HG02852 (cell line): ENCODE data around the gene ZNF280A.

Source experiments
- ATAC-seq: cut with Tn5 transposase; IDR thresholded peaks from one replicate; pipeline ENCODE4 v1.9.1; 2021; ENCODE audit warnings: mild to moderate bottlenecking, moderate library complexity; ENCODE audit not compliant: unreplicated experiment

The ZNF280A gene

GRCh38 chr22:22520020-22520656 lies at the start of gene ZNF280A:
ZNF280A (minus strand) TSS chr22:22520270; CDS start chr22:22515630, 4,640 bp downstream.
- ATAC-seq = no peak

DNA sequence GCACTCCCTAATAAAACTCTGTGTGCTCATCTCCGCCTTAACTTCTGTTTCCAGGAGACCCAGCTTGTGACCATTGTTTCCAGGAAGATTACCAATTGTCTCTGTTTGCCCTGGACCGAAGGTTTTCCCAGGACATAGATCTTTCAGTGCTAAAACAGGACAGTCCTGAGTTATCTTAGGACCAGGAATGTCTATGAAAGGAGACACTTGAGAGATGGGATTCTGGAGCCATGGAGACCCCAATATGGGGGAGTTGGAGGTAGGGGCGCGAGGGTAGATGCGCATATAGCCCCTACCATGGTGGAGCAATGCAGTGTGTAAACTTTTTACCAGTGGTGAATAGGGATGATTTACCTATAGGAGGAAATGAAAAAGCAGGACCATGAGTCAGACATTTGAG lies 49.1 kb upstream of the ZNF280A start:
- ATAC-seq = no peak

DNA sequence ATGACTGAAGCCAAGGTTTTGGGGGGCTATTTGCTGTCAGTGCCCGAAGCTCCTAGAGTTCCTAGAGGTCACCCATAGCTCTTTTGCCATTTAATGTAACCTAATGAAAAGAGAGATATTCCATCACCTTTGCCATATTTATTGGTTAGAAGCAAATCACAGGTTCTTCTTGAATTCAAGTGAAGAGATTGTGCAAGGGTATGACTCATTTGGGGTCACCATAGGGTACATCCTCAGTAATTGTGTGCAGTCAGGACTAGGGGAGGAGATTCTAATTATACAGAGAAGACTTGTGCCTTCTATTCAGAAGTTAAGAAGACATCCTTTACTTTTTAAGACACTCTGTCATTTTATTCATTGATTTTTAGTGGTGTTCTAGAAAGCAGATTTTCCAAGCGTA lies 45.9 kb upstream of the ZNF280A start:
- ATAC-seq = no peak

GRCh38 chr22:22558972-22559603 lies 39.0 kb upstream of the ZNF280A start, which contains the start of gene PRAME:
PRAME (minus strand) TSS chr22:22559265; CDS start chr22:22556832, 2,433 bp downstream.
- ATAC-seq = no peak

DNA sequence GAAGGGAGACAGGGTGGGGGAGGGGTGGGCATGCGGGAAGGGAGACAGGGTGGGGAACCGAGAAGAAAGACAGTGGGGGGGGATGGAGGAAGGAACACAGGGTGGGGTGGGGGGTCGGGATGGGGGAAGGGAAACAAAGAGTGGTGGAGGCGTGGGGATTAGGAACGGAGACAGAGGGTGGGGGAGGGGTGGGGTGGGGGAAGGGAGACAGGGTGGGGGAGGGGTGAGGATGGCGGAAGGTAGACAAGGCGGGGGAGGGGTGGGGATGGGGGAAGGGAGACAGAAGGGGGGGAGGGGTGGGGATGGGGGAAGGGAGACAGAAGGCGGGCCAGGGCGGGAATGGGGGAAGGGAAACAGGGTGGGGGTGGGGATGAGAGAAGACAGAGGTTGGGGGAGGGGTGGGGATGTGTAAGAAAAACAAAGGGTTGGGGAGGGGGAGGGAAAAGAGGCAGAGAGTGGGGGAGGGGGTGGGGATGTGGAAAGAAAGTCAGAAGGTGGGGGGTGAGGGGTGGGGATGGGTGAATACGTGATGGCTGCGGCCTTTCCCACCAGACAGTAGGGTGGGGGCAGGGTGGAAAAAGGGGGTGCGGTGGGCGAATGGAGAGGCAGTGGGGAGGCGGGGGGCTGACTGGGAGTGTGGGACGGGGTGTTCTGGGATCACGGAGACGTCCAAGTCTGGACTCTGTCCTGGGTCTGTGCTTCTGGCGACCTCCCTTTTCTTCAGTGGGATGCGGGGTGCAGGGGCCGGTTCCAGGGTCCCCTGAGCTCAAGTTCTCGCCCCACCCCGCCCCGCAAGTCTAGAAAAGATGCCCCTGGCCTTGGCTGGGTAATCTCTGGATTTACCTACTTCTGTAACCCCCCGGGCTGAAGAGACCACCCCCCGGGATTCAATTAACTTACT lies 38.3 kb upstream of the ZNF280A start:
- no peak for ATAC-seq

DNA sequence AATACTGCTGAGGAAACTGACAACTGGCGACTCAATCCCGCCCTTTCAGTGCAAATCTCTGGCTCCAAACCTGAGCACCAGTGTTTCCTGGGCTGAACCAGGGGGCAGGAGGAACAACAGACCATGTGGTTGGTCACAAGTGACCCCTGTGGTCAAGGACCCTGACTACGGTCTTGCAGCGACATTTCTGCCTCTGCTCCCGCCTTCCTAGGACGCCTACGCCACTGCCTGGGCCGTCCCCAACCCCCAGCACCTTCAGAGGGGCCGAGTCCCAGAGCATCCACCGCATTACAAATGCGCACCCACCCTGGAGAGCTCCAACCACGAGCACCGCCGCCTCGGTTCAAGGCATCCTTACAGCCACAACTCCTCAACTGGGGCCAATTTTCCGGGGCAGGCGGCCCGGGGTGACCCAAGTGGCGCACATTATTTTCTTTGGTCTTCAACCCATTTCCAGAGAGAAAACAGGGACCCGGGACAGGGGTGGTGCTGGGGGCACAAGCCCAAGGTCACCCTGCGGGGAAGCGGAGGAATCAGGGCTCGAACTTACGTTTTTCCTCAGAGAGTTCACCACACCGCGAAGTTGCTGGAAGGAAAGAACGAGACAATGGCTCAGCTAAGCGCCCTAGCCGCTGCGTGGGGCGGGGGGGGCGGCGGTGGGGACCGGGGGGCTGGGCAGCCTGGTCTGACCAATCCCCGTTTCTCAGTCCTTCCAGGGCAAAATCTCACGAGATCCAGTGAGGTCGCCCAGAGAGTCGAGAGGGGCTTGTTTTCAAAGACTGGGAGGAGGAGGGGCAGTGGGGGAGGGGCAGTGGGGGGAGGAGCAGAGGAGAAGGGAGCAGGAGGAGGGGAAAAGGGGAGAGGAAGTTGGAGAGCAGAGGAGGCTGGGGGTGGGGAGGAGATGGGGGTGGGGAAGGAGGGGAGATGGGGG lies 37.2 kb upstream of the ZNF280A start:
- ATAC-seq = no peak

DNA sequence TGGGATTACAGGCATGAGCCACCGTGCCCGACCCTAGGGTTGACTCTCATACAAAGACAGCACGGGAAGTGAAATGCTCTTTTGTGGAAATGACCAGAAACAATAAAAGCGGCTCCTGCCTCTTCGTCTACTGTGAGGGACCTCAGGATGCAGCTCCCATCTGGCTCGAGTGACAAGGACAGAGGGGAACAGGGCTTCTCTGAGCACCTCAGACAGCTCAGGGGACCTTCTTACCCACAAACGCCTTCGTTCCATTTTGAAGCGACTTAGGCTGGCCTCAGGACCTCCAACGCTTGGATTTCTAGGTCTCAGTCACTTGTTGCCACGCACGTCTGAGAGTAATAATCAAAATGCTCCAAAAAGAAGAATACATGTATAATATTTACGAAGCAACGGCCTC lies 36.5 kb upstream of the ZNF280A start:
- ATAC-seq = no peak

DNA sequence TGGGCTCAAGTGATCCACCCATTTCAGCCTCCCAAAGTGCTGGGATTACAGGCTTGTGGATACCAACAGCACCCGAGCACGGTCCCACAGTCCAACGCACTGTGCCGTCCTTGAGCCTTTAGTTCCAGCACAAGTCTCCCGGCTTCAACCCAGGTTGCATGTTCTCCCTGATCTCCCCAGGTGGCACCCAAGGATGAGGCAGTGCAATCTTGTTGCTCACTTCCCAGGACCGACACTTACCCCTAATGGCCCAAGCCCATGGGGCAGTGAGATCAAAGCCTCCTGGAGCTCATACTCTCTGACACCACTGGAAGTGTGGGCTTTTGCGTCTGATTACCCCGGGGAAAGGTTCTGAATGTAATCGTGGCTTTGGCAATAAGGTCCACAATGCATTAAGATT lies 35.5 kb upstream of the ZNF280A start:
- ATAC-seq = no peak

DNA sequence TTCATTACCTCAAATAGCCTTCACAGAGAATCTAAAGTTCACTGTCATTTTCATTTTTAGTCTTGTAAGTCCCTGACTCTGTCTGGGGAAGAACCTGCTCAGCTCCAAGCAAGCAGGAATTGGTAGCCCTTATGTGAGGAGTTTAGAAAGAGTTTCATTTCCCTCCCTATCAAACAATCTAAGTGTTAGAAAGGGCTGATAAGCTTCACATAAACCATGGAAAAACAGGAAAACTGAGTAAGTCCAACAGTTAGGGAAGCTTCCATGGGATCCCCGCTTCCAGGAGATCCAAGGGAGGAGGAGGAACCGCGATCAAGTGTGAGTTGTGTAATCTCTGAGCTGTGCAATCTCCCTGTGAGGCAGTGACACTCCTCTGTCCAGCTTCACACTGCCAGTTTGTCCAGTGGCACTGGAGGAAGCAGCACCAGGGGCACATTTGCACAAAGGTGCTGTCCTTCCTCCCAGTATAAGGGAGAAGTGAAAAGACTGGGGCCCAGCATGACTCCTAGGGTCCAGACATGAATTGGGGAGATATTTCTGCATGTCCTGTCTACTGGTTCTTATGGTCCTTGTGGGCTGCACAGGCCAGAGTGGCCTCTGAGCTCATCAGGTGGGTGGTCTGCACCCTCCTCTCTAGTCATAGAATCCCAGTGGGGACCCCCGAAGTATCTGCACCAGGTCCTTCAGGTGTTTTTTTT lies 34.7 kb upstream of the ZNF280A start:
- no peak for ATAC-seq

- no peak for ATAC-seq
Measured at GRCh38 chr22:22553735-22554586, 33.9 kb upstream of the ZNF280A start.

- ATAC-seq = no peak
Measured at GRCh38 chr22:22553141-22553540, 33.1 kb upstream of the ZNF280A start.

DNA sequence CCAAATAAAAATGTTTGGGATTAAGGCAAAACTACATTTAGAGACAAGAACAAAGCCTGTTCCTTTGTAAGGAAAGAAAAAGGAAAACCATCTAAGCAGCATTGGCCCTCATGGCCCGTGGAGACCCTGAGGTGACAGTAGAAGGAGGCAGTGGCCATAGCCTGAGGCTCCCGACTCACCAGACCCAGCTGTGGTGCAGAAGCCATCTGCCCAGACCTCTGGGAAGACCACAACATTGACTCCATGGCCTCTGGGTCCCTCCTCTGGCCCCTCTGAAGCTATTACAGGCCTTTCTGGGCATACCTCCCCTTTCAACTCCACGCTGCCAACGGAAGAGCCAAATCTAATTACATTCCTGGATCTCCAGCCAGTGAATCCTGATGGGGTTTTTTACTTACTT lies 32.6 kb upstream of the ZNF280A start:
- ATAC-seq = no peak

DNA sequence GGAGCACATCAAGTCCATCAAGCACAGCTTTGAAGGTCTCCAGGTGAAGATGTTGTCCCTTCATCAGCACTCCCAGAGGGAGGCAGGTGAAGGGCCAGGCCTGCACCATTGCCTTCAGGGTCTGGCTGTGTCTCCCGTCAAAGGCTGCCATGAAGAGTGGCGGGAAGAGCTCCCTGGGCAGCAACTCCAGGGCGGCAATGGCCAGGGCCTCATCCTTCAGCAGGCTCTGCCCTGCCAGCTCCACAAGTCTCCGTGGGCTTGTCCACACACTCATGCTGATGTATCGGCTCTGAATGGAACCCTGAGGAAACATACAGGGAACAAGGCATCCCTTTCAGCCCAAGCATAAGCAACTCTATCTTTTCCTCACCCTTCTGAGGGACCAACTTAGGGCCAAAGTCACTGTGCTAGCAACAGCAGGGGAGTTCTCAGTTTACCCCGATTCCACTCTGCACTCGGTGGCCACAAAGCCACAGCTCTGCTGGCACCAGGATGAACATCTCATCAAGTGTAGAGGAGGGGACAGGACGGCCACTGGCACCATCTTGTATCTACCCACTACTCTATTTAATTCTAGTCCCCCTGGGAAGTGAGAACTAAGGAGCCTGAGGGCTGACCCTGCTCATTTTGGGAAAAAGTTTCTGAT lies 30.8 kb upstream of the ZNF280A start:
- ATAC-seq = no peak

DNA sequence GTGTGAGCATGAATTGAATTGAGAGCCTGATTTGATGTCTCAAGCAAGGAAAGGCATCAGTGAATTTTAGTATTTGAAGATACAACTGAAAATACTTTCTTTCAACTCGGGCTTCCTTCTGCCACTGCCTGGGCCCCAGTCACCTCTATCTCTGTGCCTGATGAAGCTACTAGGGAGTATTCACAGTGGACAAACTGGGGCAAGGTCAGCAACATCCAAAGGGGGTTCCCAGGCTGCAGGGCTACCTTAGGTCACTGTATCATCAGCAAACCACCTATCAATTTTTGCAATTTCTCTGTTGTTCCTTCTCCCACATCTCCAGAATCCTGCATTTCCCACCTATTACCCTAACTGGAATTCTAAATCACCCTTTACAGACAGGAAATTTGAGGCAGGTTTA lies 28.8 kb upstream of the ZNF280A start:
- ATAC-seq = no peak

DNA sequence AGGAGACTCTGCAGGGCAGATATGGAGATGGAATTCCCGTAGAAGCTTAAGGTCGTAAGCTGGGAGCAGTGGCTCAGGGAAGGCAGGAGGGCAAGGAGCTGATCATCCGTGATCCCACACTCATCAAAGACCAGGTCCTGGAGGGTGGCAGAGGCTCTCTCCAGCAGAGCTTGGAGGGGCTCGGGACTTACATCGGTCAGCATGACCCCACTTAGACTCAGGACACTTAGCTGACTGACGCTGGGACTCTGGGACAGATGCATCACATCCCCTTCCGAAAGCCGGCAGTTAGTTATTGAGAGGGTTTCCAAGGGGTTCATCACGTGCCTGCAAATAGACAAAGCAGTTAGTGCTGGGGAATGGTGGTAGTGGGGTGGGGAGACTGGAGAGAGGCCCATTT lies 28.2 kb upstream of the ZNF280A start:
- ATAC-seq = no peak

- ATAC-seq = no peak
Measured at GRCh38 chr22:22547692-22548300, 27.7 kb upstream of the ZNF280A start.

GRCh38 chr22:22547226-22547625 lies 27.2 kb upstream of the ZNF280A start:
- no peak for ATAC-seq

- no peak for ATAC-seq
Measured at GRCh38 chr22:22546490-22546889, 26.4 kb upstream of the ZNF280A start.
